ENCODE results near the gene AKNAD1.

Gene AKNAD1

GRCh38 chr1:108862017-108862610 is 5.2 kb upstream of the AKNAD1 start:
- no peak for DNase-seq (ENCODE audit: extremely low read depth, insufficient read length)
- no peak overlapping the region for H3K4me3 ChIP-seq (replicated peaks; ENCODE audit: low read depth, low read length)
- H3K27me3 ChIP-seq (replicated peaks; ENCODE audit: control insufficient read depth, insufficient read depth, low read length), result no peaks in the 10 kb centered on the region
- H3K36me3 ChIP-seq (ENCODE audit: control insufficient read depth, insufficient read depth, low read length), result no peaks in the 10 kb centered on the region
- TF ChIP-seq, protein P1, sequence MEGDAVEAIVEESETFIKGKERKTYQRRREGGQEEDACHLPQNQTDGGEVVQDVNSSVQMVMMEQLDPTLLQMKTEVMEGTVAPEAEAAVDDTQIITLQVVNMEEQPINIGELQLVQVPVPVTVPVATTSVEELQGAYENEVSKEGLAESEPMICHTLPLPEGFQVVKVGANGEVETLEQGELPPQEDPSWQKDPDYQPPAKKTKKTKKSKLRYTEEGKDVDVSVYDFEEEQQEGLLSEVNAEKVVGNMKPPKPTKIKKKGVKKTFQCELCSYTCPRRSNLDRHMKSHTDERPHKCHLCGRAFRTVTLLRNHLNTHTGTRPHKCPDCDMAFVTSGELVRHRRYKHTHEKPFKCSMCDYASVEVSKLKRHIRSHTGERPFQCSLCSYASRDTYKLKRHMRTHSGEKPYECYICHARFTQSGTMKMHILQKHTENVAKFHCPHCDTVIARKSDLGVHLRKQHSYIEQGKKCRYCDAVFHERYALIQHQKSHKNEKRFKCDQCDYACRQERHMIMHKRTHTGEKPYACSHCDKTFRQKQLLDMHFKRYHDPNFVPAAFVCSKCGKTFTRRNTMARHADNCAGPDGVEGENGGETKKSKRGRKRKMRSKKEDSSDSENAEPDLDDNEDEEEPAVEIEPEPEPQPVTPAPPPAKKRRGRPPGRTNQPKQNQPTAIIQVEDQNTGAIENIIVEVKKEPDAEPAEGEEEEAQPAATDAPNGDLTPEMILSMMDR (IDR thresholded peaks at IDR 0.05; ENCODE audit: insufficient read depth, low read length, poor library complexity, severe bottlenecking), result no peak

DNA sequence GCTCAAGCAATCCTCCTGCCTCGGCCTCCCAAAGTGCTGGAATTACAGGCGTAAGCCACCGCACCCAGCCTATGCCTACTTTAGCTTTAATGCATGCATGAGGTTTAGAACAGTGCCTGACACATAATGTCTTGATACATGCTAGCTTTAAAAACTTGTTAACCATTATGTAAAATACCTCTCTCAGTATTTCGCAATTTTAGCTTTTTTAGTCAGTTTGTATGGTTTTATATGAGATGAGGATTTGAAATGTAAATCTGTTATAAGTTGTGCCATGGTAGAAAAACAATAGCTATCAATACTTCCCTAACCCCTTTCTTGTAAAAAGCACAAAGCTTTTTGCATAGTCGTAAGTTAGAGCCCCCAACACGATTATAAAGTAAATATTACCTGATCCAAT is 4.7 kb upstream of the AKNAD1 start:
- DNase-seq (ENCODE audit: extremely low read depth, insufficient read length), result no peak
- TF ChIP-seq, protein P1 (IDR thresholded peaks at IDR 0.05; ENCODE audit: insufficient read depth, low read length, poor library complexity, severe bottlenecking), result no peak

DNA sequence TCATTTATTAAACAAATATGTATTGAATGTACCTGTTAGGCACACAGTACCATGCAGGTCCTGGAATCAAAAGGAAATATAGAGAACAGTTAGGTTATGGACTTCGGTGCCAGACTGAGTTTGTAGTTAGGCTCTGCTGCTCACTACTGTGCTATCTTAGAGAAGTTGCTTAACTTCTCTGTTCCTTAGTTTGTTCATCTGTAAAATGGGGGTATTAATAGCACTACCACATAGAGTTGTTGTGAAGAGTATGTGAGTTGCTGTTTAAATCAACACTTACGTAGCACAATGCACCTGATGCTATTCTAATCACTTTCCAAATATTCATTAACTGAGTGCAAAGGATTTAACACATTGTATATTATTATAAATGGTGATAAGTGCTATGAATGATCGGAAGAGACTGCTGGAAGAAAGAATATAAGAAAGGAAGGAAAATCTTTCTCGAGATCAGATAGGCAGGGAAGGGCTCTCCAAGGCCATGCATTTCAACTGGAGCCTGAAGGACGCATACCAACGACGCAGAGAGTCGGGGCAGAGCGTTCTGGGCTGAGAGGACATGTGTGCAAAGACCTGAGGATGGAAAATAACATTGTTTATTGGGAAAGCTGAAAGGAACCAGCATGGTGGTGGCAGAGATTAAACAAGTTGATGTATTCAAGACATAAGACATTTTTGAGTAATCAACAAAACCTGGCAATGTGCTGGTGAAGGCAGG is 3.5 kb upstream of the AKNAD1 start:
- TF ChIP-seq, protein P1 (IDR thresholded peaks at IDR 0.05; ENCODE audit: insufficient read depth, low read length, poor library complexity, severe bottlenecking), result no peak
- DNase-seq (ENCODE audit: extremely low read depth, insufficient read length), result no peak

More for the DNA sequence above, 4.7 kb upstream of the AKNAD1 start:
- Histone ChIP-seq H3K36me3 (ENCODE audit: control insufficient read depth, insufficient read depth, low read length) (no peaks in the 10 kb centered on the region), H3K4me3 (replicated peaks; ENCODE audit: low read depth, low read length) (no peak overlapping the region), H3K27me3 (replicated peaks; ENCODE audit: control insufficient read depth, insufficient read depth, low read length) (no peaks in the 10 kb centered on the region)

GRCh38 chr1:108858230-108858950 is 1.5 kb upstream of the AKNAD1 start:
- H3K27me3 ChIP-seq (replicated peaks; ENCODE audit: control insufficient read depth, insufficient read depth, low read length), result no peaks in the 10 kb centered on the region

More for the DNA sequence above, 3.5 kb upstream of the AKNAD1 start:
- Histone ChIP-seq H3K27me3 (replicated peaks; ENCODE audit: control insufficient read depth, insufficient read depth, low read length) (no peaks in the 10 kb centered on the region), H3K4me3 (replicated peaks; ENCODE audit: low read depth, low read length) (no peak overlapping the region), H3K36me3 (ENCODE audit: control insufficient read depth, insufficient read depth, low read length) (no peaks in the 10 kb centered on the region)

DNA sequence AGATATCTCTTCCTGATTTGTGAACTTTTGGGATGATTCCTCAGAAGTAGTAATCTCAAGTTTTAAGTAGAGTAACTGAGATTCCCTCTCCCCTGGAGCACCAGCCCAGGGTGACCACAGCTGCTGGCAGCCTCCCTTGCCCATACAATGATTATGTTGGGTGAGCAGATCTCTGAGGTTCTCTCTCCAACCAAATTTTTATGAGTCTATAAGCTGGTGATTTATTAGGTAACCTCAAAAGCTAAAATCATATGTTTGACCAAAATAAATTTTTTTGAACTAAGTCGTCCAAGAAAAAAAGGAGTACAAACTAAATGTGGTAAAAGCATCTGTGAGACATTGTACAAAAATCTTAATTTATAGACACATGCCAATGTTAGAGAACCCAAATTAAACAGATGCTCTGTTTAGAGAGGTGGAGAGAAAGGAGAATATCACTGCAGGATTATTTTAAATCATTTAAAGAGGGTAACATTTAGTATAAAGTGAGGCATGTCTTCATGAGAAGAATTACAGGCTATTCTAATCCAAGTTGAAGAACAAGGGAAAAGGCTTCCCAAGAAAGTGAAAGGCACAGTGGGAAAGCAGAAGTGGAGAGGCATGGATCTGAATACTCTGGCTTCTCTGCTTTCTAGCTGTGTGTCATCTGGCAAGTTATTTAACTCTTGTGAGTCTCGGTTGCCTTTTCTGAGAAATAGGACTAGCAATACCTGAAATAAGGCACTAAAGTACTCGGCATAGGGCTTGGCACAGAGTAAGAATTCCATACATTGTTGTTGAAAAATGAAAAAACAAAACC is 2.5 kb downstream of the AKNAD1 start:
- TF ChIP-seq, protein P1 (IDR thresholded peaks at IDR 0.05; ENCODE audit: insufficient read depth, low read length, poor library complexity, severe bottlenecking), result no peak
- no peak overlapping the region for H3K4me3 ChIP-seq (replicated peaks; ENCODE audit: low read depth, low read length)
- no peak for DNase-seq (ENCODE audit: extremely low read depth, insufficient read length)
- no peaks in the 10 kb centered on the region for H3K36me3 ChIP-seq (ENCODE audit: control insufficient read depth, insufficient read depth, low read length)
- no peaks in the 10 kb centered on the region for H3K27me3 ChIP-seq (replicated peaks; ENCODE audit: control insufficient read depth, insufficient read depth, low read length)

More at GRCh38 chr1:108858230-108858950, 1.5 kb upstream of the AKNAD1 start:
- Histone ChIP-seq H3K36me3 (ENCODE audit: control insufficient read depth, insufficient read depth, low read length) (no peaks in the 10 kb centered on the region), H3K4me3 (replicated peaks; ENCODE audit: low read depth, low read length) (no peak overlapping the region)
- DNase-seq (ENCODE audit: extremely low read depth, insufficient read length), result no peak
- TF ChIP-seq, protein P1 (IDR thresholded peaks at IDR 0.05; ENCODE audit: insufficient read depth, low read length, poor library complexity, severe bottlenecking), result no peak
